ENCODE measurements around the gene DAGLA.
A peak's percentile ranks its signal among the peaks of the same experiment; 100 is the strongest.

Gene DAGLA

DNA sequence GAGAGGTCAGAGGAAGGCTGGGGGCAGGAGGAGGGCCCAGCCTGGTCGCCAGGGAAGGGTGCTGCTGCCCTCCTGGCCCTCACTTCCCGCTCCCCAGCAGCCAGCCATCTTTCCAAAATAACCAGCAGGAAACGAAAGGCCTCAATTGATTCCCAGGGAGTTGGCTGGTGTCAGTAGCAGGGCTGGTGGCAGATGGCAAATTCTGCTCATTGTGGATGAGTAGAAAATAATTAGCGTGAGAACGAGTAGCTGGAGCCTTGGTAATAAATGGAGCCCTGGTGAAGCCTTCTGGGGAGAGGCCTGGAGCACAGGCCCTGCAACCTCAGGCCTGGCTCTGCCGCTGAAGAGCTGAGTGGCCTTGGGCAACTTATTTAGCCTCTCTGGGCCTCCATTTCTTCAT is 31.3 kb downstream of the DAGLA start:
- no peak for DNase-seq

DNA sequence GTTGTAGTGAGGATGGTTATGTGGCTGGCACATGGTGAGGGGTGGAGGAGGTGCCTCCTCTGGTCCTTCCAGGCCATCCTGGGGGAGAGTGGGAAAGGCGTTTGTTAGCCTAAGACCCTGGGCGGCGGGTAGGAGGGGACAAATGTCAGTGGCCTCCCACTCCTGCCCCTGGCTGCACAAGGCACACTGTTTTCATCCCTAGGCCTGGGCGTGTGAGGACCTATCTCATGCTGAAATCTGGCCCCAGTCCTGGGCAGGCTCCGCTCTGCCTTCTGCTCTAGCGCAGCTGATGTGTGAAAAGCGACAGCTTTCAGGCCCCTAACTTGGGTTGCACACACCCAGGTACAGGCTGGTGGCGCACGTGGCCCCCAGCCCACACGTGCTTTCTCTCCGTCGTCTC is 32.1 kb downstream of the DAGLA start:
- DNase-seq, result no peak

DNA sequence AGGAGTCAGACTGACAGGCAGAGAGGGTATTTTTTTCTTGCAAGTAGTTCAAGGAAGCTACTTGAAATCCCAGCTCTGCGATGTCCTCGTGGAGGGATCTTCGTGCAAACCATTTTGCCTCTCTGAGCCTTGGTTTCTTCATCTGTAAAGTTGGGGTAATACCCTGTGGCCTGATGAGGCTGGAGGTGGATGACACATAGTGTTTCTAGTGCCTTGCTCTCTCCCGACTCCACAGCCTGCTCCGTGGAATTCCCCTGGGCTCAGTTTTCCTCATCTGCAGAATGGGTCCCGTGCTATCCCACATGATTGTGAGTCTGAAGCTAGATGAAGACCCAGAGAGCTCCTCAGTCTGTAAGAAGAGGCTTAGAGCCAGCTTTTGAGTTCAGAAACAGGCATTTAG is 32.7 kb downstream of the DAGLA start:
- no peak for DNase-seq

DNA sequence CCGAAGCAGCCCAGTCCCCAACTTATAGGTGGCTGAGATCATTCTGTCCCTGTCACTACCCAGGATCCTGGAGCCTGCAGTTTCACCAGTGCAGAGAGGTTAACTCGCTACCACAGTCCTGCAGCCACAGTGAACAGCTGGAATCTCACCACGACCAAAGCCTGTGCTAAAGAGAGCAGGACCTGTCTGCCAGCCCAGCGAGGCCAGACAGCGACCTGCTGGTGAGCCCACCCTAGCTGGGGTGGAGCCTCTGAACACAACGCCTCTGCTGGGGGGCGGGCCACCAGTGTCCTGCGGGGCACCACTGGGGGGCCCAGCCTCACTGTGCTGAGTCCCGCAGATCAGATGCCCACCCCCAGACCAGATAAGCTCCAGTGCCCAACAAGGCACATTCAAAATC is 33.3 kb downstream of the DAGLA start:
- no peak for DNase-seq

DNA sequence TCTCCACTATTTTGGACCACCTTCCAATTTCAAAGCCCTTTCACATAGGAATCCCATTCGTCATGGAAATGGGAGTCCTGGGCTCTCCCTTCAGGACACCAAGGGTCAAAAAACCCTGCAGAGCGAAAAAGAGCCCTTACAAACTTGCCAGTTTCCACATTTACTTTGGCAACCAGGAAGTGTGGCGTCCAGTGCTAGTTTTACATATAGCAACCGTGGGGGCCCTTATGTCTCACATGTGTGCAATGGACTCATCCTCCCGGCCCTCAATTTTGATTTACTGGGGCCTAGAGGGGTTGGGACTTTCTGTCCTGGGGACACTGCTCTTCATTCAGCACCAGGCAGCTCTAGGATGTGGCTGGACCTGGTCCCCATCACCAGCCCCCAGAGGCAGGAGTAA is 33.7 kb downstream of the DAGLA start:
- no peak for DNase-seq

DNA sequence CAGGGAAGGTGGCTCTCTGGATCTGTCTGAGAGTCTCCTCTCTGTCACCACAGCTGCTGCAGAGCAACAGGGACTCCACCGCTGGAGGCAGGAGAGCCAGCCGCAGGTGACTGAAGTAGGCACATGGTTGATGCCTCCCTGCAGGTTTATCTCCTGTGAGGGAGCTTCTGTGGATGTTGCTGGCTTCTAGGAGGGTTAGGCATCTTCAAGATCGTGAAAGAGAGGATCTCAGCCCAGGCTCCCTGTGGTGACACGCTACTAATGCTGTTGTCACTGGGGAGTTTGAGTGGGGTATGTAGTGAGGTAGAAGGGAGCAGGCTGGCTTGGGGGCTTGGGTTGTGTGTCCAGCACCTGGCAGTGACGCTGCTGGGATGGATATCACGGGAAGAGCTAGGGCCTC is 34.1 kb downstream of the DAGLA start:
- DNase-seq, result no peak

DNA sequence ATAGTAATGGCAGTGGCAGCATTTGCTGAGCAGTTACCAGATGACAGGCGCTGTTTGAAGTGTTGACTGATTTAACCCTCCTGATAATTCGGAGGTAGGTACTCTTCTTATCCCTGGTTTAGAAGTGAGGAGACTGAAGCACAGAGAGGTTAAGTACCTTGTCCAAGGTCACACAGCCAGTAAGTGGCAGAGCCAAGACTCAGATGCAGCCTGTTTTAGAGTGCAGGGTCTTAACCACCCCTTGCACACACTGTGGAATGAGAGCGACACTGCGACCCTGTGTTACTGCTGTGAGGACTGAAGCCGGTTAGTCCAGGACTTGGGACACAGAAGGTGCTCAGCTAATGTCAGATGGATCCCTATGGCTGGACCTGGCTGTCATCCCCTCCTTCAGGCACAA is 34.7 kb downstream of the DAGLA start:
- no peak for DNase-seq

DNA sequence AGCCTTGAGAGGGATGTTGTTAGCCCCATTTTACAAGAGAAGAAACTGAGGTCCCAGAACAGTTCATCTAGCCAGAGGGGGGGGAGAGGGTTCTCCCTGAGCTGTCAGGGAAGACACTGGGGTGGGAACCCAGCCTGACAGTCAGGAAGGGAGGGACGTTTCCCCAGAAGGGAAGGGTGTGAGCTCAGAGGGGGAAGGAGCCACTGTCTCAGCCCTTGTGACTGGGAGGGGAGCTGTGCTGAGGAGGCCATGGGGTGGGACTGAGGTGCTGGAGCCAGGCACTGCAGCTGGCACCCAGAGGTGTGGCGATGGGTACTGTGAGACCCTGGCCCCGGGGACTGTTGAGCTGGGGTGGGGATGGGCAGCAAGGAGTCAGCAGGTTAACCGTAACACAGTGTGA is 35.7 kb downstream of the DAGLA start:
- no peak for DNase-seq

DNA sequence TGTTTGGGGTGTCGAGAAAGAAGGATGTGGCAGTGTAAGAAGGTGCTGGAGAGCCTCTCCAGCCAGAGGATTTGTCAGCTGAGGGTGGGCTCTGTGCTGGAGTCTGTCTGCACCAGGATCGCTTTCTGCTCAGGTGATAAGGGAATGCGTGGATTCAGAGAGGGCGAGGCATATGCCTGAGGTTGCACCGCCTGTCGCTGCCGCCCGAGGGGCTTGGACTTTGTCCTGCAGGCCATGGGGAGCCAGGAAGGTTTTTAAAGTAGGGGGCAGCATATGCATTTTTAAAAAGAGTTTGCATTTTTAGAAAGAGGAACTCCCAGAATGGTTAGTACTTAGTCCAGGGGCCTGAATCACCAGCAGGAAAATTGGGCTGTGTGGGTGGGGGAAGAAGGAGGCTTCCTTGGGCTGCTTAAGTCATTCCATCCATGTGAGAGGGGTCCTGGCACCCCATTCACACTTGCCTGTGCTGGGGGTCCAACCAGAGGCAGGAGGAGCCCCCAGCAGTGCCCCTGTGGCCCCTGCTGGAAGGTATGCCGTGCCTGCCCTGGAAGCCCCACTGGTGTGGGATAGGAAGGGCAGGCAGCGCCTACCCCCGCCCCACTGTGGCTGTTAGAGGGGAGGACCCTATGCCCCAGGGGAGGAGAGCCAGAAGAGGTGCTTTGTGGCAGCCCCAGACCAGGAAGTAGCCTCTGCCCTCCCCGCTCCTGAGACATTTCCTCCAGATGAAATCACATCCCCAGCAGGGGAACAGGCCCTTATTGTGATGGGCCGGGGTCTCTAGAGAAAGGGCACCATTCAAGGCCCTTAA is 36.5 kb downstream of the DAGLA start:
- no peak for DNase-seq

DNA sequence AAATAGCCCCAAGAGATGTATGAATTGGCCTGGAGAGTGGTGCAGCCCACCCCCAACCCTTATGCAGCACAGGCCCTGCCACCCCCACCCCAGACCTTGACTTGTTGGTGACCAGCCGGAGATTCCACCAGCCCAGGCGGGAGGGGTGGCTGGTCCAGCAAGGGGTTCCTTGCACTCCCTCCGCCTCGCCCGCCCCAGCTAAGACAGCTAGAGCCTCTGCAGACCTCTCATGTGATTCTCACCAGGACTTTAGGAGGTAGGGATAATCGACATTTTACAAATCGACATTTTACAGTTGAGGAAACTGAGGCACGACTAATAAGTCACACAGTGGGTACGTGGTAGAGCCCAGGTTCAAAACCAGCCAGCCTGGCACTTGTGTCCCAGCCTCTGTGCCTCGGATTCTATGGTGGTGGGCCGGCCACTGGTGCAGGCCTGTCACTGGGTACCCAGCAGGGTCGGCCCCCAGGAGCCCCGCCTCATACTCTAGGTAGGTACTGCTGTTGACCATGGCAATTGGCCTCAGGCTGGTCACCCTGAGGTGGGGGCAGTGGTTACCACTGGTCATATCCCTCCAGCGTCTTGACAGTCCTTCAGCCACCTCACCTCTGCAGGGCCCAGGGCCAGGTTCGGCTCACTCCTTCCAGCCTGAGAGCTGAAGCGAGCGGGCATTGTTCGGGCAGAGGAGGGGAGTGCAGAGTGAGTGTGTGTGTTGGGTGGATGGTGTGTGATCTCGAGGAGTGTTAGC is 37.3 kb downstream of the DAGLA start:
- DNase-seq, result no peak

DNA sequence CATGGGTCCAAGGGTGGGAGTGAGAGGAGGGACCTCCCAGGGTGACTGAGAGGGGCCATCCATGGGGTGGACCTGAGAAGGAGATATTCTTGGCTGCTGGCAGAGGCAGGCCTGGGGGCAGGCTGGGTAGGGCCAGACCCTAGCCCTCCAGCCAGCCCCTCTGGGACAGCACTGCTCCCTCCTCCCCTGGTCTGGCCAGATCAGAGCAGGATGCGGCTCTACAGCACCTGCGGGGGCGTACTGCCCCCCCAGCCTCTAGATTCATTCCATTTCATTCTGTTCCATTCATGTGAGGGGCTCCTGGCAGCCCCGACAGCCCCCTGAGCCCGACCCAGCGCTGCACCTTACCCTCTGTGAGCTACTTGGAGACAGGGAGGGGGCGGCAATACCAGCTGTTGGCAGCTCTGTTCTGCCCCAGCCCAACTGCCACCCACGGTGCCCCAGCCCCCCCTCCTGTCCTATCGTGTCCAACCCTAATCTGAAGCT is 37.9 kb downstream of the DAGLA start:
- no peak for DNase-seq

DNA sequence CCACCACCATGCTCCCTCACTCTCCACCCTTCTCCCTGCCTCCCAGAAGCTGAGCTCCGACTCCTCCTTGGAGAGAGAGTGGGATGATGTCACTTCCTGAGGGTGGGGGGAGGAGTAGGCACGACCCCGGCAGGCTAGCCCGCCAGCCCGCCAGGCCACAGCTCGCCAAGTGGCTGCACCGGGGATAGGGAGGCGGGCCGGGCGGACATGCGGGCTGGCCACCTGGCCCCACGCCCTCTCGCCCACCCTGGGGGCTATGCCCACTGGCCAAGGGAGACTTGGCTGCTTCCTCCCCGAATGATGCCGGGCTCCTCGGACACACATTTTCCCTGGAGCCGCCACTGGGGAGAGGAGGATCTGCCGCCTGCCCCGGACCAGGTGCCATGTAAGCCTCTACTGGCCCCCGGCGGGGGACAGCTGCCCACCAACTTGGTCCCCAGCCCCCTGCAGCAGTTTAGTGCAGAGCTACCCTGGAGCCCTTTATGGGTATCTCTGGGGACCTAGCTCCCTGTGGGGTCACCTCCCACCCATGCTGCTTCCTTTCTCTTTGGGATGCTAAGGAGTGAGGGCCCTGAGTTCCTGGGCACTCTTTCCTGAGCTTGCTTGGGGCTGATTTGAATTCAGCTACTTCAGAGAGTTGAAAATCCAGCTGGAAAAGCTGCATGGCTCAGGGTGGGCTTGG is 38.6 kb downstream of the DAGLA start:
- no peak for DNase-seq

DNA sequence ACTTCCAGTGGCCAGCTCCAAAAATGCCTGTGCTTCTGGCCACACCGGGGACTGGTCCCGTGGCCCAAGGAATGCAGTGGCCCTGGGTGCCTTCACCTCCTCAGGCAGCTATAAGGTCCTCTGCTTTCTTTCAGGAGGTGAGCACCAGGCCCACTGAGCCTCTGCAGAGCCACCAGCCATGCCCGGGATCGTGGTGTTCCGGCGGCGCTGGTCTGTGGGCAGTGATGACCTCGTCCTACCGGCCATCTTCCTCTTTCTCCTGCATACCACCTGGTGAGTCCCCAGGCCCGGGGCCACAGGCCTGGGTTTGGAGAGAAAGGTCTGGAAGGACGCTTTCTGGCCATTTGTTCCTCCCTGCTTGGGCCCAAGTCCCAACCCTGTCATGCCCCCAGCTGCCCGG is 39.8 kb downstream of the DAGLA start:
- DNase-seq, result no peak

DNA sequence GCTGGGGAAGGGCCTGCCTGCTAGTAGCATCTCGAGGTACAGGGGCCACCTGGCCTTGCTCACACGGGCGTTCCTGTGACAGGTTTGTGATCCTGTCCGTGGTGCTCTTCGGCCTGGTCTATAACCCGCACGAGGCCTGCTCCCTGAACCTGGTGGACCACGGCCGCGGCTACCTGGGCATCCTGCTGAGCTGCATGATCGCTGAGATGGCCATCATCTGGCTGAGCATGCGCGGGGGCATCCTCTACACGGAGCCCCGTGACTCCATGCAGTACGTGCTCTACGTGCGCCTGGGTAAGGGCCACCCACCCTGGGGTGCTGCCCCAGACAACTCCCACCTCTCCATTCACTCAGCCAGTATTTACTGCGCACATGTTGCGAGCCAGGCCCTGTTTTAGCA is 40.4 kb downstream of the DAGLA start:
- DNase-seq, result no peak

DNA sequence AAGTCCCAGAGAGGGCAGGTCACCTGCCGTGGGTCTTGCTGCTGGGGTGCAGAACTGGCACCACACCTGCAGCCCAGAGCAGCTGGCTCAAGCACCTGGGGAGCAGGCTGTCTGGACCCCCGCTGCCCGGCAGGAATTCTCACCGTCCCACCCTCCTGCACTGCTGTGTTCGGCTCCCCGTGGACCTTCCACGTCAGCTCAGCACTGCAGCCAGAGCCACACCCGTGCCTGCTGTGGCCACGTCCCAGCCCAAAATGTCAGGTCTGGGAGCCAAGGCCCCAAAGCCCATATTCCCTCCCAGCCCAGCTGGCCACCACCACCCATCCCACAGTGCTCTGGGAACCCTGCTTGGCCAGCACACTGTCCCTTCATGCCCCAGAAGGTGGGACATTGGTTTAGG is 44.2 kb downstream of the DAGLA start:
- DNase-seq, result no peak

DNA sequence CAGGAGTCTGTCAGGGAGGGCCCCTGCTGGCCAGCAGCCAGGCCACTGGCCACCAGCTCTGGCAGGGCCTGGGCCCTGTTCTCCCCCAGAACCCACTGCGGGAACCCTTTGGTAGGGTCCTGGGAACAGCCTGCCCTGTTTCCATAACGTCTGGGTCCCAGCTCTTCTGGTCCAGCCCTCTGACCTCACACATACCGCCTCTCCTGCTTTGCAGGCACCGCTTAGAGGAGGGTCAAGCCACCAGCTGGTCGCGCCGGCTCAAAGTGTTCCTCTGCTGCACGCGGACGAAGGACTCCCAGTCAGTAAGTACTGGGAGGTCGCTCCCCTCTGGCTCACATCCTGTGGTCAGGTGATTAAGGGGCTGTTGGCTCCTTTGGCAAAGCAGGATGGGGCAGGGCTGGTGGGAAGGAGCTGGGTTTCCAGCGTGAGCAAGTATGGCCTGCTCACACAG is 45.6 kb downstream of the DAGLA start:
- peak; percentile 53 for DNase-seq

DNA sequence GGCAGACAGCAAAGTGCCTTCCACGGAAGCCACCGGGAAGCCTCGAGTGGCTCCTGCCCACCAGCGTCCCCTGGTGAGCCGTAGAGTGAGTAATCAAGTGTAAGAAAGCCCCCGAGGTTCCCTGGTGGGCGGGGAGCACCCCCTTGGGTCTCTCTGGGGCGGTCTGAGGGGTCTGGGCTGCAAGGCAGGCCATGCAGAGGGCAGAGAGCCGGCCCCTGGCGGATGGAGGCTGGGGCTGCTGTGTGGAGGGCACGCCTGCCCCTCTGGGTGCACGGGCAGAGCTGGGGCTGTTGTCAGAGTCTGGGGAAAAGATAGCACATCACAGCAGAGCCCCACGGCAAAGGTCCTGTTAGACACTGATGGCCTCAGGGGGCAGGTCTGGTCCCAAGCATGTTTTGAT is 46.6 kb downstream of the DAGLA start:
- no peak for DNase-seq

DNA sequence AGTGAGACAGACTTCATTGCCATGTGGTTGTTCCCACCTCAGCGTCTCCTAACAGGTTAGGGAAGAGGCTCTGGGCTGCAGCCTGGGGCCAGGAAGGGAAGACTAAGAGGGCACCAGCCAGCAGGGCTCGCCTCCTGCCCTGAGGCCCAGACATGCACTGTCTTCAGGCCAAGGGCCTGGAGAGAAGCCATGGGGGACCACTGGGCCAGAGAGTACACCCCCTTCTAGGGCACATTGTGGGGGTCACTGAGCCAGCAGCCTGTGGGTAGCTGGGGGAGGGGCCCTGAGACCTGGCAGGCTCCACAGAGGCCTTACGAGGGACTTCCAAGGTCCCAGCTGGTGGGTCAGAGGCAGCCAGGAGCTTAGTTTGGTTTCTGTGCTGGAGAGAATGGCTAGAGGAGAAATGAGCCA is 47.2 kb downstream of the DAGLA start:
- DNase-seq, result no peak

DNA sequence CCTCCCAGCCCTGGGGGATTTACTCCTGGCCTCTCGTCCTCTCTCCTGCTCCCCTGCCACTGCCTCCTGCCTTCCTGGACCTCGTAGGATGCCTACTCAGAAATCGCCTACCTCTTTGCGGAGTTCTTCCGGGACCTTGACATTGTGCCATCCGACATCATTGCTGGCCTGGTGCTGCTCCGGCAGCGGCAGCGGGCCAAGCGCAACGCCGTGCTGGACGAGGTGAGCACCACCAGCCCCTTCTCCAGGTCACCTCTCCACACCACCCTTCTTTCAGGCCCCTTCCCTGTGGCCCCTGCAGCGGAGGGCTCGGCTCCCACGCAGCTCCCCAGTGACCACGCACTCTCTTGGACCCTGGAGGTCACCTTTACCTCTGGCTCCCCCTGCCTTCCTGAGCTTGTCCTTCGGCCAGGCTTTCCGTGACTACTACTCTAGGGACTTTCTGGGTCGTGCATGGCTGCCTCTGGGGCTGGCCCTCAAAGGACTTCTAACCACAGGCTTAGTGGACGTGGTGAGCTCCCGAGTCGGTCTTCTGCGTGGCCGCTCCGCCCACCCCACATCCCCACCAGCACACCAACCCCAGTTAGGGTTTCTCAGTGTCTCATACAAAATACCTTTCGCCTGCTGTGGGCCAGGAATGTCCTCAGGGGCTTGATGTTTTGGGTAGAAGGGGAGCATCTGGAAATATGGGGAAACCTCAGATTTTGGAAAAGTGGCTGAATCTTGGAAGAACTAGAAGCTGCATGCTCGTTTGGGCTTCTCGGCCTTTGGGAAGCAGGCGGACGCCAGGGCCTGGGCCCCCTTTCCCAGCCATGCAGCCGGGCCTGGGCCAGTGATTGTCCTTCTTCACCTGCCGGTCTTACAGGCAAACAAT is 48.1 kb downstream of the DAGLA start:
- no peak for DNase-seq

DNA sequence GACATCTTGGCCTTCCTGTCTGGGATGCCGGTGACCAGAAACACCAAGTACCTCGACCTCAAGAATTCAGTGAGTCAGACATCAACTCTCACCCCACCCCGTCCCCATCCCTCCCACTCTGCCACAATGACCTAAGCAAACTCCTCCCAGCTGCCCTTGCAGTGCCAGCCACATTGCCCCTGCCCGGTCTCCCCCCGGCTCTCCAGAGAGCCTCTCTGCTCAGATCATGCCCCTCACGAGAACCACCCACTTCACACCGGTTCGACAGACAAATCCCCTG is 48.7 kb downstream of the DAGLA start:
- DNase-seq, result peak; percentile 80

DNA sequence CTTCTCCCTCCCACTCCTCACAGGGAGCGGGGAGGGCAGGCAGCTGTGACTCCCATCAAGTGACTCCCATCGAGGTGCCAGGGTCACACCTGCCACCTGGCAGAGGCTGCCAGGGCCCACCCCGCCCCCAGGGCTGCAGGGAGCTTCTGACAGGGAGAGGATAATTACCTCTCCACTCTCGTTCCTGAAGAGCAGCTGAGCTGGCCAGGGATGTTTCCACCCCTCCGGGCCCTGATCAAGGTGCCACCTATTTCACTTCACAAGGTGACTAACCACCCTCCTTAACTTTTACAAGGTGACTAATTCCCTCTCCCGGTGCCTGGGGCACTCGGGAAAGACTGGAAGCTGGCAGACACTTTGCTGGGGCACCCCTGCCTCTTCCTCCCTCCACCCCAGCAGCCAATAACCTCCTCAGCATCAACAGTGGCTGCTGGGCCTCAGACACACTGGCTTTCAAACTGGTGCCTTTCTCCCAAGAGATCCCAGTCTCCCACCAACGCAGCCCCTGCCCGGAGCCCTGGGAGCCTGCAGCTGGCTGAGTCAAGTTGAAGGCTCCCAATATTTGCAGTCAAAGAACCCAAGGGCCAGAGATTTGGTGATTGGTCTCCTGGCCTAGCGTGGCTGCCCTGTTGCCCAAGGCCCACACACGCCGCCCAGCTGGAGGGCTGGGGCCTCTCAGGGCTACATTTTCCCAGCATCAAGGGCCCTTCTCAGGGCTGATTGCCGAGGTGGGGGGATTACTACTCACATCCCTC is 50.2 kb downstream of the DAGLA start:
- peak; percentile 67 for DNase-seq
